H1 (cell line): ENCODE data around the gene F3. TPM values are rescaled to one million over a fixed set of nuclear protein-coding genes. Genes with fewer than 3 reads are reported as not detected.

Experiments
- CTCF ChIA-PET: fragments of 300-600 bp; sonication (Branson Sonifier 250); formaldehyde crosslinking; loops from one replicate; lab custom pipeline; 2021; ENCODE audit not compliant: partially characterized antibody; lab: Charles Lee
- POLR2A ChIA-PET: fragments of 300-600 bp; sonication (Branson Sonifier 250); formaldehyde crosslinking; loops from one replicate; lab custom pipeline; 2021; ENCODE audit warnings: inconsistent platforms; ENCODE audit not compliant: partially characterized antibody; lab: Charles Lee
- DNase-seq, 2 experiments: peaks; one replicate each; pipeline versions ENCODE4 v3.0.0 to v3.0.0-alpha.2; 2010 to 2022; ENCODE audit warnings: low spot score in 2 of 2, low read depth in 1 of 2, mixed read lengths in 1 of 2
- FAIRE-seq: peaks from 2 replicates; lab custom pipeline; 2011; peaks lifted over from hg19 to GRCh38; lab: Jason Lieb, UNC
- H2AFZ ChIP-seq: 2 replicates; pipeline ENCODE4 v1.8.1; 2012; ENCODE audit warnings: low read length, inconsistent platforms
- H2AK5ac ChIP-seq: 2 replicates; pipeline ENCODE4 v1.6.1; 2013; ENCODE audit warnings: low read depth, low read length
- H2BK120ac ChIP-seq: replicated peaks from 2 replicates; pipeline ENCODE3; 2013; ENCODE audit warnings: low read depth, low read length, inconsistent platforms
- H2BK12ac ChIP-seq: 2 replicates; pipeline ENCODE4 v1.6.1; 2013; ENCODE audit warnings: low read depth, low read length
- H2BK15ac ChIP-seq: 2 replicates; pipeline ENCODE4 v1.6.1; 2013; ENCODE audit warnings: low read length
- H2BK20ac ChIP-seq: 2 replicates; pipeline ENCODE4 v1.6.1; 2013; ENCODE audit warnings: low read length
- H2BK5ac ChIP-seq: 2 replicates; pipeline ENCODE4 v1.6.1; 2013; ENCODE audit warnings: low read depth, low read length
- H3K14ac ChIP-seq: 2 replicates; pipeline ENCODE4 v1.6.1; 2013; ENCODE audit warnings: inconsistent platforms; ENCODE audit not compliant: insufficient read length
- H3K18ac ChIP-seq: 2 replicates; pipeline ENCODE4 v1.6.1; 2013; ENCODE audit warnings: low read length; ENCODE audit errors: extremely low read depth
- H3K23ac ChIP-seq: 2 replicates; pipeline ENCODE4 v1.6.1; 2013; ENCODE audit warnings: inconsistent platforms; ENCODE audit not compliant: insufficient read length
- H3K23me2 ChIP-seq: 2 replicates; pipeline ENCODE4 v1.6.1; 2013; ENCODE audit warnings: low read depth, low read length
- H3K27ac ChIP-seq: 2 replicates; pipeline ENCODE4 v1.6.1; 2011; ENCODE audit warnings: low read depth, low read length, inconsistent platforms
- H3K27me3 ChIP-seq, 4 experiments: replicated peaks in 1 of 4; 1 replicate in 1 of 4; 2 replicates in 3 of 4; pipeline versions ENCODE4 v1.6.1 to v1.8.1; 2011 to 2013; ENCODE audit warnings: low read length in 3 of 4, mild to moderate bottlenecking in 3 of 4, inconsistent platforms in 2 of 4, mixed read lengths in 2 of 4, moderate library complexity in 1 of 4; ENCODE audit not compliant: control insufficient read depth in 3 of 4, insufficient read depth in 3 of 4; ENCODE audit errors: extremely low read depth in 1 of 4
- H3K36me3 ChIP-seq, 4 experiments: 2 replicates each; pipeline versions ENCODE4 v1.6.1 to v1.8.1; 2011 to 2013; ENCODE audit warnings: mild to moderate bottlenecking in 4 of 4, low read length in 3 of 4, moderate library complexity in 2 of 4, control low read depth in 1 of 4, inconsistent platforms in 1 of 4; ENCODE audit not compliant: insufficient read depth in 4 of 4, control insufficient read depth in 2 of 4
- H3K4ac ChIP-seq: replicated peaks from 2 replicates; pipeline ENCODE3; 2013; ENCODE audit warnings: low read length, low read depth, mixed read lengths, inconsistent platforms; ENCODE audit not compliant: insufficient read length
- H3K4me1 ChIP-seq, 4 experiments: replicated peaks in 1 of 4; 1 replicate in 1 of 4; 2 replicates in 3 of 4; pipeline versions ENCODE4 v1.6.1 to v1.8.1; 2011 to 2013; ENCODE audit warnings: low read length in 3 of 4, inconsistent platforms in 2 of 4, mixed read lengths in 1 of 4; ENCODE audit not compliant: insufficient read depth in 4 of 4, control insufficient read depth in 3 of 4
- H3K4me2 ChIP-seq, 2 experiments: 2 replicates each; pipeline versions ENCODE4 v1.6.1 to v1.8.1; 2011 to 2013; ENCODE audit warnings: low read depth in 2 of 2, low read length in 2 of 2, control low read depth in 1 of 2, inconsistent platforms in 1 of 2, mild to moderate bottlenecking in 1 of 2; ENCODE audit not compliant: insufficient read depth in 1 of 2
- H3K4me3 ChIP-seq, 4 experiments: fragments of 200-600, 300-600 bp in 1 of 4; sonication (generic), shearing (Covaris generic), sonication (Bioruptor Twin) in 1 of 4; 2 replicates each; pipeline versions ENCODE4 v1.5.1 to v1.8.1; 2011 to 2016; ENCODE audit warnings: low read length in 4 of 4, low read depth in 3 of 4, control low read depth in 2 of 4, inconsistent platforms in 2 of 4, mild to moderate bottlenecking in 2 of 4, mixed read lengths in 1 of 4, moderate library complexity in 1 of 4; ENCODE audit not compliant: insufficient read depth in 2 of 4; ENCODE audit errors: extremely low read depth in 1 of 4
- H3K56ac ChIP-seq: replicated peaks from 2 replicates; pipeline ENCODE3; 2013; ENCODE audit warnings: low read depth, mild to moderate bottlenecking, mixed read lengths, low read length, inconsistent platforms; ENCODE audit not compliant: insufficient read length
- H3K79me1 ChIP-seq: 2 replicates; pipeline ENCODE4 v1.6.1; 2013; ENCODE audit warnings: low read depth, low read length, control low read depth
- H3K79me2 ChIP-seq, 2 experiments: 2 replicates each; pipeline versions ENCODE4 v1.6.1 to v1.8.1; 2012 to 2013; ENCODE audit warnings: low read length in 2 of 2, mild to moderate bottlenecking in 2 of 2, inconsistent platforms in 1 of 2; ENCODE audit not compliant: insufficient read depth in 2 of 2, control insufficient read depth in 1 of 2
- H3K9ac ChIP-seq, 4 experiments: replicated peaks in 1 of 4; 1 replicate in 1 of 4; 2 replicates in 3 of 4; pipeline versions ENCODE4 v1.6.1 to v1.8.1; 2011 to 2013; ENCODE audit warnings: low read depth in 3 of 4, low read length in 3 of 4, control low read depth in 2 of 4, mild to moderate bottlenecking in 2 of 4, moderate library complexity in 2 of 4, inconsistent platforms in 1 of 4; ENCODE audit errors: extremely low read depth in 1 of 4
- H3K9me3 ChIP-seq, 2 experiments: 2 replicates each; pipeline versions ENCODE4 v1.6.1 to v1.8.1; 2012 to 2013; ENCODE audit warnings: mild to moderate bottlenecking in 2 of 2, moderate library complexity in 2 of 2, control low read depth in 1 of 2, inconsistent platforms in 1 of 2, low read depth in 1 of 2, low read length in 1 of 2, mixed read lengths in 1 of 2; ENCODE audit not compliant: insufficient read depth in 2 of 2
- H4K20me1 ChIP-seq, 2 experiments: replicated peaks in 1 of 2; 2 replicates each; pipeline versions ENCODE3 to v1.8.1; 2011 to 2013; ENCODE audit warnings: inconsistent platforms in 2 of 2, low read length in 2 of 2, mild to moderate bottlenecking in 1 of 2; ENCODE audit not compliant: insufficient read depth in 2 of 2, control insufficient read depth in 1 of 2
- H4K5ac ChIP-seq: 2 replicates; pipeline ENCODE4 v1.6.1; 2013; ENCODE audit warnings: low read length, low read depth, mixed read lengths, inconsistent platforms; ENCODE audit not compliant: insufficient read length
- H4K8ac ChIP-seq: 2 replicates; pipeline ENCODE4 v1.8.0; 2013; ENCODE audit warnings: mild to moderate bottlenecking, moderate library complexity, low read length, inconsistent platforms; ENCODE audit not compliant: insufficient read depth; ENCODE audit errors: extremely low read depth
- H4K91ac ChIP-seq: replicated peaks from 2 replicates; pipeline ENCODE3; 2013; ENCODE audit warnings: low read length, mixed read lengths, inconsistent platforms; ENCODE audit not compliant: insufficient read length
- ASH2L ChIP-seq: fragments of 200-600, 300-600 bp; sonication (generic); IDR thresholded peaks from one replicate; pipeline ENCODE4 v1.7.1; 2017; ENCODE audit warnings: low read length
- BRCA1 ChIP-seq: IDR thresholded peaks from 2 replicates; pipeline ENCODE4 v1.6.1; 2012; ENCODE audit warnings: low read depth, low read length, improper control_type of control experiment
- E2F6 ChIP-seq: IDR thresholded peaks from 2 replicates; pipeline ENCODE4 v1.6.1; 2012; ENCODE audit warnings: inconsistent platforms
- EGR1 ChIP-seq: IDR thresholded peaks from 2 replicates; pipeline ENCODE4 v1.6.1; 2011; ENCODE audit warnings: low read depth, low read length, borderline replicate concordance
- EZH2 ChIP-seq: fragments of 200-600 bp; sonication (generic); IDR thresholded peaks from 2 replicates; pipeline ENCODE4 v1.7.1; 2012; ENCODE audit warnings: low read depth, mild to moderate bottlenecking, moderate library complexity, low read length, inconsistent platforms; ENCODE audit not compliant: severe bottlenecking
- GABPA ChIP-seq: IDR thresholded peaks from 2 replicates; pipeline ENCODE4 v1.6.1; 2011; ENCODE audit warnings: mild to moderate bottlenecking, low read length, moderate library complexity, borderline replicate concordance; ENCODE audit not compliant: insufficient read depth
- GTF2F1 ChIP-seq: IDR thresholded peaks from 2 replicates; pipeline ENCODE4 v1.6.1; 2012; ENCODE audit warnings: low read depth, low read length, improper control_type of control experiment, borderline replicate concordance
- NRF1 ChIP-seq: IDR thresholded peaks from 2 replicates; pipeline ENCODE4 v1.6.1; 2011; ENCODE audit warnings: mild to moderate bottlenecking, low read depth, low read length, improper control_type of control experiment
- SIN3A ChIP-seq, 2 experiments: IDR thresholded peaks in 1 of 2; conservative IDR thresholded peaks in 1 of 2; 2 replicates each; pipeline ENCODE4 v1.6.1; 2011 to 2012; ENCODE audit warnings: low read length in 2 of 2, improper control_type of control experiment in 1 of 2, low read depth in 1 of 2, mild to moderate bottlenecking in 1 of 2
- SP1 ChIP-seq: IDR thresholded peaks from 2 replicates; pipeline ENCODE4 v1.6.1; 2011; ENCODE audit warnings: low read depth, low read length
- USF2 ChIP-seq: IDR thresholded peaks from 2 replicates; pipeline ENCODE4 v1.6.1; 2011; ENCODE audit warnings: low read length, improper control_type of control experiment
- whole genome bisulfite sequencing, 2 experiments: shearing (Covaris generic) in 1 of 2; methylation state at CpG; one replicate each; pipeline versions ENCODE4 v1.1.6 to v1.1.7; 2013 to 2015; ENCODE audit warnings: low lambda C conversion rate in 2 of 2, mixed read lengths in 2 of 2, inconsistent platforms in 1 of 2, low coverage in 1 of 2, missing lambda C conversion rate in 1 of 2; ENCODE audit not compliant: insufficient replicate concordance in 2 of 2, insufficient coverage in 1 of 2, insufficient read length in 1 of 2; ENCODE audit errors: extremely low coverage in 1 of 2, missing lambda C conversion rate in 1 of 2; 5-methylcytosine and 5-hydroxymethylcytosine counted together
- polyA plus RNA-seq, 7 experiments: library from polyadenylated mRNA; depleted of rRNA in 3 of 7; stranded (reverse) in 5 of 7; unstranded in 2 of 7; fragments of >200 nt in 5 of 7; fragments of 200-250 nt in 2 of 7; gene quantifications; 1 replicate in 5 of 7; 2 replicates in 1 of 7; 4 replicates in 1 of 7; pipeline versions ENCODE4 v1.2.1 to v1.2.3, GENCODE V29; 2011 to 2013; ENCODE audit warnings: missing spikeins in 2 of 7, mixed read lengths in 2 of 7
- total RNA-seq: library from RNA; stranded (reverse); fragmentation: NEBNext Ultra II Directional; extraction: Animal tissue kit (Norgen Biotek cat#: 25700); gene quantifications from 2 replicates; pipeline ENCODE4 v1.2.1, GENCODE V29; 2021

Gene F3
- total and polyA plus RNA-seq, 2 of the 8 experiments (the other 6 are each of a cell fraction or from before 2014, with no cell fraction given), result 2.6 to 8.6 TPM

GRCh38 chr1:94496076-94496755, 45.3 kb downstream of the F3 start:
- Histone ChIP-seq H3K27ac (no peak overlapping the region), H3K4me1 (no peaks in the 10 kb centered on the region), H3K18ac (no peak overlapping the region), H4K91ac (no peak overlapping the region), H2BK5ac (no peak overlapping the region), H3K9ac (no peak overlapping the region), H3K4me2 (no peak overlapping the region), H2BK20ac (no peak overlapping the region), H2BK120ac (no peak overlapping the region), H3K79me1 (no peaks in the 10 kb centered on the region), H3K36me3 (peaks cover 0 to 24% (median 4%) of the 10 kb centered on the region in 4 experiments; a peak in 4 of 8 replicates), H4K20me1 (no peaks in the 10 kb centered on the region), H2BK12ac (no peak overlapping the region), H3K79me2 (no peaks in the 10 kb centered on the region), H3K23me2 (no peaks in the 10 kb centered on the region; the same call in 1 of the 2 replicates), H3K14ac (no peak overlapping the region), H2BK15ac (no peak overlapping the region), H3K9me3 (no peaks in the 10 kb centered on the region), H4K8ac (no peak overlapping the region), H3K4me3 (no peak overlapping the region), H3K56ac (no peak overlapping the region), H3K23ac (no peak overlapping the region), H4K5ac (no peak overlapping the region), H3K4ac (no peak overlapping the region), H2AFZ (no peak overlapping the region), H3K27me3 (no peaks in the 10 kb centered on the region), H2AK5ac (no peak overlapping the region)
- FAIRE-seq (no peak), DNase-seq (no peak)
- WGBS, 2 experiments, result 96% methylated on average over 2 of the region's 2 CpGs; no CpG with 5 or more reads in 1 of the 2 experiments
- CTCF ChIA-PET, result interaction anchor here (1.2 kb wide), 1 partner anchor 461 kb away, joined by 4 read pairs; no protein-coding TSS in a partner anchor
- POLR2A ChIA-PET, result no interaction called here
- TF ChIP-seq GTF2F1 (no peak), USF2 (no peak), BRCA1 (no peak), EZH2 (no peak), SP1 (no peak), ASH2L (no peak), GABPA (no peak), NRF1 (no peak), EGR1 (no peak), SIN3A (conservative IDR thresholded peaks at IDR 0.05 in 1 of 2, IDR thresholded peaks at IDR 0.05 in 1 of 2; ENCODE audit: low read depth in 1 of 2, low read length in 2 of 2) (no peak), E2F6 (no peak)
